Lower lobe of right lung (tissue), 2 donors: ENCODE data around the gene ENTPD6. TPM values are rescaled to one million over a fixed set of nuclear protein-coding genes. Genes with fewer than 3 reads are reported as not detected.

Experiments
- ATAC-seq, 2 donors: fragments of 200-7000 bp; cut with Tn5 transposase; one replicate each; pipeline ENCODE4 v1.9.1; 2020 to 2022; ENCODE audit warnings: mild to moderate bottlenecking in 2 of 2, moderate library complexity in 2 of 2
- DNase-seq: peaks from one replicate; pipeline ENCODE4 v3.0.0-alpha.2; 2020
- H3K27ac ChIP-seq: fragments of 200-600 bp; one replicate; pipeline ENCODE4 v1.8.0; 2022
- H3K27me3 ChIP-seq: fragments of 200-600 bp; one replicate; pipeline ENCODE4 v1.8.0; 2022; ENCODE audit warnings: low read depth
- H3K36me3 ChIP-seq: fragments of 200-600 bp; one replicate; pipeline ENCODE4 v1.8.0; 2022; ENCODE audit warnings: mild to moderate bottlenecking
- H3K4me1 ChIP-seq: fragments of 200-600 bp; one replicate; pipeline ENCODE4 v1.8.0; 2022
- H3K4me3 ChIP-seq: fragments of 200-600 bp; one replicate; pipeline ENCODE4 v1.8.0; 2022; ENCODE audit warnings: mild to moderate bottlenecking
- H3K9me3 ChIP-seq: fragments of 200-600 bp; one replicate; pipeline ENCODE4 v1.8.0; 2022
- intact Hi-C: fragments of 100-400 bp; cut with DNase I; formaldehyde crosslinking; loops from one replicate; pipeline ENCODE4 v1.11.0; 2022
- total RNA-seq: library from RNA; stranded (reverse); fragmentation: NEBNext Ultra II Directional; extraction: Animal tissue kit (Norgen Biotek cat#: 25700); gene quantifications from one replicate; pipeline ENCODE4 v1.2.1, GENCODE V29; 2021
- TF ChIP-seq, protein P1 (sequence below): fragments of 200-600 bp; IDR thresholded peaks from one replicate; pipeline ENCODE4 v1.8.0; 2022; ENCODE audit warnings: antibody characterized with exemption, mild to moderate bottlenecking
- donor health status: DM: no; HTN: yes; CAD: no; lungs with severe emphysema.

ENTPD6 gene
- total RNA-seq, 1 donor from 2014 or later = 64.5 TPM

DNA sequence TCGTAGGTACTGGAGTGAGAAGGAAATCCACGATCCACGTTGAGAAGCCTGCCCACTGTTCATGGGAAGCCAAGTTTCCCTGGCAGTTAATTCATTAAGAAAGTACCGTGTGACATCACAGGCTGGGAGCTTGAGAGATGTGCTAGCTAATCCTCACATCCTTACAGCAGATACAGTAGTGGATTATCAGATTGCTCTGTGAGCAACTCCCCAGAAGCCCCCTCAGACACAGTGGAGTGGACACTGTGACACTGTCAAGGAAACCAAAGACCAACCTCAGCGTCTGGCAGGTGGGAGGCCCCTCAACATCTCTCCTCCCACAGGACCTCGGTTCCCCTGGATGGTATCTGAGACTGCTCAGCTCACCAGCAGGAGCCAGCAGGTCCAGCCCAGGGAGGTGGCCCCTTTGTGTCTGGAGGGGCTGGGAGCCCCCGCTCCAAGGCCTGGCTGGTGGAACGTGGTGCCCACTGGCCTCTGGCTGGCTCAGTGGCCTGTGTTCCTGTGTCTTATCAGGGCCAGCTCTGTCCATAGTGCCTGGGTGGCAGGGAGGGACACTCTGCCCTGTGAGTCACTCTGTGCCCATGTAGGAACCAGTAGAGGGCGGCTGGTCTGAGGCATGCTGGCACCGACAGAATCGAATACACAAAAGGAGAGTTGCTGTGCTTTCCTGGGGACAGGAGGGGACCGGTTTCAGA lies 59.6 kb downstream of the ENTPD6 start:
- peak overlapping the region; percentile 59 for H3K27ac ChIP-seq
- H3K36me3 ChIP-seq = peaks cover 12% of the 10 kb centered on the region
- DNase-seq (peak; percentile 74), ATAC-seq (peak; percentile 93 to 95)
- no peaks in the 10 kb centered on the region for H3K27me3 ChIP-seq
- H3K4me1 ChIP-seq = peaks cover 47% of the 10 kb centered on the region
- intact Hi-C loops = no loop called here
- no peak overlapping the region for H3K4me3 ChIP-seq
- TF ChIP-seq, protein P1, sequence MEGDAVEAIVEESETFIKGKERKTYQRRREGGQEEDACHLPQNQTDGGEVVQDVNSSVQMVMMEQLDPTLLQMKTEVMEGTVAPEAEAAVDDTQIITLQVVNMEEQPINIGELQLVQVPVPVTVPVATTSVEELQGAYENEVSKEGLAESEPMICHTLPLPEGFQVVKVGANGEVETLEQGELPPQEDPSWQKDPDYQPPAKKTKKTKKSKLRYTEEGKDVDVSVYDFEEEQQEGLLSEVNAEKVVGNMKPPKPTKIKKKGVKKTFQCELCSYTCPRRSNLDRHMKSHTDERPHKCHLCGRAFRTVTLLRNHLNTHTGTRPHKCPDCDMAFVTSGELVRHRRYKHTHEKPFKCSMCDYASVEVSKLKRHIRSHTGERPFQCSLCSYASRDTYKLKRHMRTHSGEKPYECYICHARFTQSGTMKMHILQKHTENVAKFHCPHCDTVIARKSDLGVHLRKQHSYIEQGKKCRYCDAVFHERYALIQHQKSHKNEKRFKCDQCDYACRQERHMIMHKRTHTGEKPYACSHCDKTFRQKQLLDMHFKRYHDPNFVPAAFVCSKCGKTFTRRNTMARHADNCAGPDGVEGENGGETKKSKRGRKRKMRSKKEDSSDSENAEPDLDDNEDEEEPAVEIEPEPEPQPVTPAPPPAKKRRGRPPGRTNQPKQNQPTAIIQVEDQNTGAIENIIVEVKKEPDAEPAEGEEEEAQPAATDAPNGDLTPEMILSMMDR = no peak
- no peaks in the 10 kb centered on the region for H3K9me3 ChIP-seq

DNA sequence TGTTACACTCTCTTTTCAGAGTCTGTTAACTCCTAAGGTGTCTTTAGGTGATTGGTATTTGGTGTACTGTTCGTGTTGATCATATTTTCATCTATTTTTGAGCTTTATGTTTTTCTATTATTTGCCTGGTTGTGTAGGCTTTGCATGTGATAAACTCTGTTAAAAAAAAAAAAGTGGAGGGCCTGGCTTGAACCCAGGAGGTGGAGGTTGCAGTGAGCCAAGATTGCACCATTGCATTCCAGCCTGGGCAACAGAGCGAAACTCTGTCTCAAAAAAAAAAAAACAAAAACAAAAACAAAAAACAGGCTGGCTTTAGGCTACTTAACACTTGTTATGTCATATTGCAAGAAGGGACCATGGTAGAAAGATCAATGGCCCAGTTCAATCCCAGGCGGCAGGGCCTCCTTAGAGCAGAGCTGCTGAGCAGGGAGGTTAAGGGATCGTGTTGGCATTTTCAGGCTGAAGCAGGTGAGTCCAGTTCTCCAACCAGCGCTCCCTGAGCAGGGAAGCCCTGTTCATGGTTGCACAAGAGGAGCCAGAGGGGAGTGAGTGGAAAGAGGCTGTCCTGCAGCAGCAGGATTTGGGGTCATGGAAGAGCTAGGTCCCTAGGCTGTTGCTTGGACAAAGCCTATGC lies 60.8 kb downstream of the ENTPD6 start:
- intact Hi-C loops = no loop called here
- Histone ChIP-seq H3K9me3 (no peaks in the 10 kb centered on the region), H3K36me3 (peaks cover 24% of the 10 kb centered on the region), H3K27me3 (no peaks in the 10 kb centered on the region), H3K4me3 (no peak overlapping the region), H3K4me1 (peaks cover 44% of the 10 kb centered on the region), H3K27ac (peak overlapping the region; percentile 59)
- peak; percentile 41 to 58 for ATAC-seq
- TF ChIP-seq, protein P1 = no peak
- DNase-seq = no peak

DNA sequence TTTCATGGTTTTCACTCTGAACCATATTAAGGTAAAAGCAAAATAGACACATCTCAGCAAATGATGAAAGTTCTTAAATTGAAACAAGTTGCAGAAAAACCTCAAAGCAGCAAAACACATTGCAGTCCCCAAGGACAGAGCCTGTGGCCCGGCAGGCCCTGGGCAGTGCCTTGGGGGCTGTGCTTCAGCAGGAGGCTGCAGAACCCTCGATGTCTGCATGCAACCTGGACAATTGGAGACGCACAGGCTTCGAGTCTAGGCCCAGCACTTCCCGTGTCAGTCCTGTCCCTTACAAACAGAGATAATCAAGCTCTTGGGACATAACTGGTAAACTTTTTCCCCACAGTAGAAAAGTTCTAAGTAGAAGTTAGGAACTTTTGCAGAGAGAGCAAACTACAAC lies 61.6 kb downstream of the ENTPD6 start:
- ATAC-seq (no peak), DNase-seq (no peak)
- intact Hi-C loops = no loop called here
- Histone ChIP-seq H3K4me3 (no peak overlapping the region), H3K36me3 (peaks cover 27% of the 10 kb centered on the region), H3K27me3 (no peaks in the 10 kb centered on the region), H3K27ac (peak overlapping the region; percentile 59), H3K9me3 (no peaks in the 10 kb centered on the region), H3K4me1 (peaks cover 44% of the 10 kb centered on the region)
- TF ChIP-seq, protein P1 = no peak

DNA sequence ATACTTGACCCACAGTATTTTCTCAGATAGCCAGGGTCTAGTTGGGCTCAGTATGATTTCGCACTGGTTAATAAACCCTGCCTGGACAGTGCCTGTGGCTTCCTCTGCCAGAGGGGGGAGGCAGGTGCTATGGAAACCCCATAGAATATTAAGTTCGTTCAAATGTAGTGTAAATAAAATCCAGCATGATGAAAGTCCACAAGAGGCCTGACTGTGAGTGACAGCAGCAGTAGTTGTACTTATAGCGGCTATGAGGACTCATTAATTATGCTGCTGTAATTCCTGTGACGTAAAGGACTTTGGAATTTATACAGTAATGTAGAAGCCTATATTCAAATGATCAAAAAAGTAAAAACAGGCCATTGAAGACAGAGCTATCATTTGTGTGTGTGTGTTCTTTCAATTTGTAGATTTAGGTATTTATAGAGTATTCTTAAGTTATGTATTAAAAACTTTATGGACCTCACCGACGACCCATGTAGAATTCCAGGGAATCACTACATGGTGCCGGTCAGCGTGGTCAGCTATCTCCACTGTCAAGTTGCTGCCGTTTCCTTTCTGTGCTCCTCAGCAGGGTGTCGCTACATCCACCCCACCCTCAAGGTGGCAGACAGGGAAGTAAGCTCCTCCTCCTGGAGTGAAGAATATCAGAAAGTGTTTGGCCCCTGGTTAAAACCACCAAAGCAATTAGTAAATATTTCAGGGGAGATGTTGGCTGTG lies 62.4 kb downstream of the ENTPD6 start:
- DNase-seq (no peak), ATAC-seq (no peak)
- intact Hi-C loops = no loop called here
- H3K27ac ChIP-seq = no peak overlapping the region
- no peaks in the 10 kb centered on the region for H3K27me3 ChIP-seq
- no peaks in the 10 kb centered on the region for H3K9me3 ChIP-seq
- H3K4me3 ChIP-seq = no peak overlapping the region
- H3K36me3 ChIP-seq = peaks cover 27% of the 10 kb centered on the region
- TF ChIP-seq, protein P1 = no peak
- H3K4me1 ChIP-seq = peaks cover 37% of the 10 kb centered on the region

DNA sequence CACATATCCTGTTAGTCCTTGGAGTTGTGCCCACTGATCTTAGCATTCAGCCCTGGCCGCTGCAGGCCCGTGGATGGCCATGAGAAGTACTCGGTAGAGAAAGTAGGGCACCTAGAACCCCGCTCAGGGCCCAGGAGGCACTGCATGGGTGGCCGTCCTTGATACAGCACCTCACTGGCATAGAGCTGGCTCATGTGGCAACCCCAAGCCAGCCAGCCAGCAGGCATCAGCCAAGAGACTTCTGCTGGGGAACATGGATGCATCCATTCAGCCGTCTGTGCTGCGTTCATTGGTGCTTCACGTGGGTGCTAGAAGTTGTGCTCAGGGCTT lies 62.9 kb downstream of the ENTPD6 start:
- DNase-seq (no peak), ATAC-seq (no peak)
- no peak overlapping the region for H3K27ac ChIP-seq
- no peaks in the 10 kb centered on the region for H3K27me3 ChIP-seq
- H3K9me3 ChIP-seq = no peaks in the 10 kb centered on the region
- TF ChIP-seq, protein P1 = no peak
- no peak overlapping the region for H3K4me3 ChIP-seq
- intact Hi-C loops = no loop called here
- H3K36me3 ChIP-seq = peaks cover 27% of the 10 kb centered on the region
- peaks cover 35% of the 10 kb centered on the region for H3K4me1 ChIP-seq
